Aorta (tissue), 5 donors: ENCODE data around the gene SACM1L. TPM values are rescaled to one million over a fixed set of nuclear protein-coding genes. Genes with fewer than 3 reads are reported as not detected.

Experiments used
- ATAC-seq: fragments of 200-7000 bp; cut with Tn5 transposase; one replicate; pipeline ENCODE4 v1.9.1; 2022; ENCODE audit warnings: moderate library complexity; ENCODE audit not compliant: low FRiP score
- DNase-seq, 2 donors: peaks; one replicate each; pipeline ENCODE4 v3.0.0-alpha.2; 2020
- H3K27ac ChIP-seq, 2 donors: one replicate each; pipeline ENCODE4 v1.5.1; 2013; ENCODE audit warnings: low read length in 2 of 2, mild to moderate bottlenecking in 2 of 2, moderate library complexity in 2 of 2, control low read depth in 1 of 2, inconsistent platforms in 1 of 2, low read depth in 1 of 2
- H3K27me3 ChIP-seq, 2 donors: one replicate each; pipeline ENCODE4 v1.6.1; 2013; ENCODE audit warnings: control low read depth in 1 of 2, low read length in 1 of 2, mild to moderate bottlenecking in 1 of 2, moderate library complexity in 1 of 2; ENCODE audit not compliant: insufficient read depth in 2 of 2, control insufficient read depth in 1 of 2
- H3K36me3 ChIP-seq, 2 donors: one replicate each; pipeline ENCODE4 v1.6.1; 2013; ENCODE audit warnings: control low read depth in 1 of 2, low read length in 1 of 2, mild to moderate bottlenecking in 1 of 2; ENCODE audit not compliant: insufficient read depth in 2 of 2, control insufficient read depth in 1 of 2
- H3K4me1 ChIP-seq, 2 donors: one replicate each; pipeline ENCODE4 v1.6.1; 2013; ENCODE audit warnings: low read length in 2 of 2, control low read depth in 1 of 2, mild to moderate bottlenecking in 1 of 2, moderate library complexity in 1 of 2; ENCODE audit not compliant: insufficient read depth in 2 of 2, control insufficient read depth in 1 of 2
- H3K4me3 ChIP-seq, 2 donors: one replicate each; pipeline ENCODE4 v1.5.1; 2013; ENCODE audit warnings: low read length in 2 of 2, control low read depth in 1 of 2, mild to moderate bottlenecking in 1 of 2
- H3K9me3 ChIP-seq: one replicate; pipeline ENCODE4 v1.6.1; 2013; ENCODE audit warnings: mild to moderate bottlenecking, low read length; ENCODE audit not compliant: control insufficient read depth
- WGBS, 2 donors: extraction: QIAGEN DNeasy Blood & Tissue Kit; methylation state at CpG; one replicate each; pipeline ENCODE4 v1.1.7; 2013; 5-methylcytosine and 5-hydroxymethylcytosine counted together
- intact Hi-C, 2 donors: fragments of 100-400 bp; cut with DNase I; formaldehyde crosslinking; loops; one replicate each; pipeline versions ENCODE4 v1.14.2 to v1.15.0; 2022
- polyA plus RNA-seq, 2 donors: library from polyadenylated mRNA; stranded (reverse); fragments of 200-250 nt; gene quantifications; one replicate each; pipeline ENCODE4 v1.2.3, GENCODE V29; 2013
- total RNA-seq, 2 donors: library from RNA; stranded (reverse); fragmentation: NEBNext Ultra II Directional; extraction: Animal tissue kit (Norgen Biotek cat#: 25700); gene quantifications; one replicate each; pipeline ENCODE4 v1.2.1, GENCODE V29; 2021
- donor health status: healthy with polysubstance abuse.
- donor health status: Bipolar disorder and iron deficiency.
- donor health status: DM: no; HTN: no; CAD: no.
- donor health status: DM: no; HTN: no; CAD: no.
- donor health status: DM: yes; HTN: yes; CAD: no.

The SACM1L gene
- total and polyA plus RNA-seq, 4 donors: 16.4 to 52.3 (median 35.2) TPM

- Histone ChIP-seq H3K4me3 (no peak overlapping the region), H3K4me1 (no peaks in the 10 kb centered on the region), H3K27me3 (no peaks in the 10 kb centered on the region), H3K27ac (no peak overlapping the region), H3K36me3 (no peaks in the 10 kb centered on the region), H3K9me3 (no peaks in the 10 kb centered on the region)
- DNase-seq (no peak), ATAC-seq (no peak)
- 88 to 89% methylated on average over 8 of the region's 8 CpGs for WGBS, 2 donors
- intact Hi-C loops: loop anchor here in 1 of 2 donors (10.0 kb wide), 1 partner anchor 128 kb away; no protein-coding TSS in a partner anchor
Measured at GRCh38 chr3:45777111-45777745, 88.0 kb downstream of the SACM1L start.

GRCh38 chr3:45777746-45778386 is 88.7 kb downstream of the SACM1L start:
- Histone ChIP-seq H3K36me3 (no peaks in the 10 kb centered on the region), H3K4me1 (no peaks in the 10 kb centered on the region), H3K9me3 (no peaks in the 10 kb centered on the region), H3K4me3 (no peak overlapping the region), H3K27ac (no peak overlapping the region), H3K27me3 (no peaks in the 10 kb centered on the region)
- intact Hi-C loops: loop anchor here in 1 of 2 donors (10.0 kb wide), 1 partner anchor 127 kb away; no protein-coding TSS in a partner anchor
- DNase-seq (no peak), ATAC-seq (no peak)
- WGBS, 2 donors: 84 to 85% methylated on average over 11 of the region's 11 CpGs

- no peak overlapping the region for H3K27ac ChIP-seq
- intact Hi-C loops: loop anchor here in 1 of 2 donors (10.0 kb wide), 1 partner anchor 126 kb away; no protein-coding TSS in a partner anchor
- H3K36me3 ChIP-seq: no peaks in the 10 kb centered on the region
- ATAC-seq: no peak
- no peaks in the 10 kb centered on the region for H3K27me3 ChIP-seq
- no peaks in the 10 kb centered on the region for H3K4me1 ChIP-seq
- WGBS, 2 donors: 68% methylated on average over 3 of the region's 3 CpGs
- DNase-seq: no peak
- H3K4me3 ChIP-seq: no peak overlapping the region
- no peaks in the 10 kb centered on the region for H3K9me3 ChIP-seq
Measured at GRCh38 chr3:45778761-45779201, 89.6 kb downstream of the SACM1L start.

GRCh38 chr3:45779746-45780735 is 90.8 kb downstream of the SACM1L start:
- intact Hi-C loops: loop anchor here in 1 of 2 donors (10.0 kb wide), 1 partner anchor 125 kb away; no protein-coding TSS in a partner anchor
- Histone ChIP-seq H3K27ac (no peak overlapping the region), H3K4me3 (no peak overlapping the region), H3K9me3 (no peaks in the 10 kb centered on the region), H3K4me1 (no peaks in the 10 kb centered on the region), H3K36me3 (no peaks in the 10 kb centered on the region), H3K27me3 (no peaks in the 10 kb centered on the region)
- DNase-seq (no peak), ATAC-seq (no peak)
- WGBS, 2 donors: 88% methylated on average over 34 to 35 of the region's 35 CpGs

- intact Hi-C loops: no loop called here
- DNase-seq (no peak), ATAC-seq (no peak)
- no peak overlapping the region for H3K27ac ChIP-seq
- H3K4me1 ChIP-seq: no peaks in the 10 kb centered on the region
- WGBS, 2 donors: 65 to 74% methylated on average over 5 of the region's 5 CpGs
- no peak overlapping the region for H3K4me3 ChIP-seq
- H3K36me3 ChIP-seq: no peaks in the 10 kb centered on the region
- H3K9me3 ChIP-seq: no peaks in the 10 kb centered on the region
- no peaks in the 10 kb centered on the region for H3K27me3 ChIP-seq
Measured at GRCh38 chr3:45781271-45781670, 92.1 kb downstream of the SACM1L start.

- no peak for ATAC-seq
- WGBS, 2 donors: 91 to 93% methylated on average over 12 of the region's 12 CpGs
Measured at GRCh38 chr3:45781841-45782240, 92.6 kb downstream of the SACM1L start.

GRCh38 chr3:45782381-45782780 is 93.2 kb downstream of the SACM1L start:
- Histone ChIP-seq H3K27ac (no peak overlapping the region), H3K4me1 (no peaks in the 10 kb centered on the region), H3K4me3 (no peak overlapping the region), H3K27me3 (no peaks in the 10 kb centered on the region), H3K9me3 (no peaks in the 10 kb centered on the region), H3K36me3 (no peaks in the 10 kb centered on the region)
- no peak for ATAC-seq
- intact Hi-C loops: no loop called here
- WGBS, 2 donors: 84 to 86% methylated on average over 3 of the region's 3 CpGs
- DNase-seq: no peak

More at GRCh38 chr3:45781841-45782240, 92.6 kb downstream of the SACM1L start:
- H3K4me3 ChIP-seq: no peak overlapping the region
- H3K36me3 ChIP-seq: no peaks in the 10 kb centered on the region
- no peak overlapping the region for H3K27ac ChIP-seq
- H3K27me3 ChIP-seq: no peaks in the 10 kb centered on the region
- no peaks in the 10 kb centered on the region for H3K4me1 ChIP-seq
- DNase-seq: no peak
- no peaks in the 10 kb centered on the region for H3K9me3 ChIP-seq
- intact Hi-C loops: no loop called here

GRCh38 chr3:45783667-45784066 is 94.5 kb downstream of the SACM1L start:
- intact Hi-C loops: no loop called here
- Histone ChIP-seq H3K9me3 (peaks cover 1% of the 10 kb centered on the region), H3K27ac (no peak overlapping the region), H3K4me1 (no peaks in the 10 kb centered on the region), H3K36me3 (no peaks in the 10 kb centered on the region), H3K27me3 (no peaks in the 10 kb centered on the region), H3K4me3 (no peak overlapping the region)
- DNase-seq (no peak), ATAC-seq (no peak)
- 90 to 93% methylated on average over 3 of the region's 3 CpGs for WGBS, 2 donors
